Measurements from ENCODE around the gene NECTIN1.

- TF ChIP-seq CTCF (IDR thresholded peaks at IDR 0.05; ENCODE audit: insufficient read depth, low read length) (no peak), REST (IDR thresholded peaks at IDR 0.05; ENCODE audit: insufficient replicate concordance, low read depth) (no peak), POLR2AphosphoS5 (IDR thresholded peaks at IDR 0.05; ENCODE audit: low read depth) (peak; percentile 75)
Measured at GRCh38 chr11:119688356-119688755, 40.6 kb downstream of the NECTIN1 start.
